ENCODE results near the gene SLC25A1.
"Not testable (repeated sequence)": the region's sequence is repeated elsewhere in the genome, so short reads cannot be mapped to it uniquely, and the experiment has no call there.

The SLC25A1 gene

DNA sequence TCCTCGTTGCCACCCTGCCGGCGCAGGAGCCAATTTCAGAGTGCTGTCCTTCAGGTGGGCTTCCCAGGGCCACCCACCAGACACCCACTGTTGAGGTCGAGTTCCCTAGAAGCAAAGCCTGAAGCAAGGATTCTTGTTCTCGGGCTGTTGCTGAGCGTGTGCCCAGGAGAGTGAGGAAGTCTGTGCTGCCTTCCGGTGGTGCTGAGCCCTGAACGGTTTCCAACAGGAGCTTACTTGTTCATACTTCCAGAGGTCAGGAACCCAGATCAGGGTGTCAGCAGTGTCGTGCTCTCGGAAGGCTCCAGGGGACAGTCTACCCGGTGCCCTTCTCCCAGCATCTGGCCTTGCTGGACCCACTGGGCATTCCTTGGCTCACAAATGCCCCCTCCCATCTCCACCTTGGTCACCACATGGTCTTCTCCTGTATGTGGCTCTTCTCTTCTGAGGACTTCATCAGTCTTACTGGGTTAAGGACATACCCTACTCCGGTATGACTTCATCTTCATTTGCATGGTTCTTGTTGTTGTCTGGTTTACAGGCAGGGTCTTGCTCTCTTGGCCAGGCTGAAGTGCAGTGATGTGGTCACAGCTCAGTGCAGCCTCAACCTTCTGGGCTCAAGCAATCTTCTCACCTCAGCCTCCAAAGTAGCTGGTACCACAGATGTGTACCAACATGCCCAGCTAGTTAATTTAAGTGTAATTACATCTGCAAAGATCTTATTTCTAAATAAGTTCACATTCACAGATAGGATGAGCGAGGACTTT lies 11.2 kb downstream of the SLC25A1 start:
- TF ChIP-seq, protein P1, sequence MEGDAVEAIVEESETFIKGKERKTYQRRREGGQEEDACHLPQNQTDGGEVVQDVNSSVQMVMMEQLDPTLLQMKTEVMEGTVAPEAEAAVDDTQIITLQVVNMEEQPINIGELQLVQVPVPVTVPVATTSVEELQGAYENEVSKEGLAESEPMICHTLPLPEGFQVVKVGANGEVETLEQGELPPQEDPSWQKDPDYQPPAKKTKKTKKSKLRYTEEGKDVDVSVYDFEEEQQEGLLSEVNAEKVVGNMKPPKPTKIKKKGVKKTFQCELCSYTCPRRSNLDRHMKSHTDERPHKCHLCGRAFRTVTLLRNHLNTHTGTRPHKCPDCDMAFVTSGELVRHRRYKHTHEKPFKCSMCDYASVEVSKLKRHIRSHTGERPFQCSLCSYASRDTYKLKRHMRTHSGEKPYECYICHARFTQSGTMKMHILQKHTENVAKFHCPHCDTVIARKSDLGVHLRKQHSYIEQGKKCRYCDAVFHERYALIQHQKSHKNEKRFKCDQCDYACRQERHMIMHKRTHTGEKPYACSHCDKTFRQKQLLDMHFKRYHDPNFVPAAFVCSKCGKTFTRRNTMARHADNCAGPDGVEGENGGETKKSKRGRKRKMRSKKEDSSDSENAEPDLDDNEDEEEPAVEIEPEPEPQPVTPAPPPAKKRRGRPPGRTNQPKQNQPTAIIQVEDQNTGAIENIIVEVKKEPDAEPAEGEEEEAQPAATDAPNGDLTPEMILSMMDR (IDR thresholded peaks at IDR 0.05; ENCODE audit: insufficient read depth, low read depth, low read length, missing control alignments), result no peak
- no peak for DNase-seq (ENCODE audit: low read depth)

DNA sequence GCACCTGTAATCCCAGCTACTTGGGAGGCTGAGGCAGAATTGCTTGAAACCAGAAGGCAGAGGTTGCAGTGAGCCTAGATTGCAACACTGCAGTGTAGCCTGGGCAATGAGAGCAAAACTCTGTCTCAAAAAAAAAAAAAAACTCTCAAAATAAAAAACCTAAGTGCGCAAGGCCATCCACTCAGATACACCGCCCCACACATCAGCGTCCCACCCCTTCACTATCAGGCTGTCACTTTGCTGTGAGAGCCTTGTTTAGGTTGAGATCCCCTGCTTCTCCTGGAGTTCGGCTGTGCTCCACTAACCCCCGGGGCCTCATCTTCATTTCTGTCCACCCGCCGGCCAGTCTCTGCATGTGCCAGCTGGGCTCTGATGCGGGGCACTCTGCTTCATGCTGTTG lies 12.1 kb downstream of the SLC25A1 start:
- no peak for DNase-seq (ENCODE audit: low read depth)
- H3K4me3 ChIP-seq (ENCODE audit: low read depth, low read length), result no peak overlapping the region
- TF ChIP-seq, protein P1 (IDR thresholded peaks at IDR 0.05; ENCODE audit: insufficient read depth, low read depth, low read length, missing control alignments), result no peak

More for the DNA sequence above, 11.2 kb downstream of the SLC25A1 start:
- H3K4me3 ChIP-seq (ENCODE audit: low read depth, low read length), result no peak overlapping the region

DNA sequence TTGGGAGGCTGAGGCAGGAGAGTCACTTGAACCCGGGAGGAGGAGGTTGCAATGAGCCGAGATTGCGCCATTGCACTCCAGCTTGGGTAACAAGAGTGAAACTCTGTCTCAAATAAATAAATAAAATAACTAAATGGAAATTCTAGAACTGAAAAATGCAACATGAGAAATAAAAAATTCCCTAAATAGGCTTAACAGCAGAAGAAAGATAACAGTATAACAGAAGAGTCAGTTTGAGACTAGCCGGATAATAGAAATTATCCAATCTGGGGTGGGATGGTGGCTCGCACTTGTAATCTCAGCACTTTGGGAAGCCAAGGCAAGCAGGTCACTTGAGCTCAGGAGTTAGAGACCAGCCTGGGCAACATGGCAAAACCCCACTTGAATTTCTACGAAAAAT lies 14.1 kb downstream of the SLC25A1 start:
- TF ChIP-seq, protein P1 (IDR thresholded peaks at IDR 0.05; ENCODE audit: insufficient read depth, low read depth, low read length, missing control alignments), result no peak
- no peak overlapping the region for H3K4me3 ChIP-seq (ENCODE audit: low read depth, low read length)
- no peak for DNase-seq (ENCODE audit: low read depth)

DNA sequence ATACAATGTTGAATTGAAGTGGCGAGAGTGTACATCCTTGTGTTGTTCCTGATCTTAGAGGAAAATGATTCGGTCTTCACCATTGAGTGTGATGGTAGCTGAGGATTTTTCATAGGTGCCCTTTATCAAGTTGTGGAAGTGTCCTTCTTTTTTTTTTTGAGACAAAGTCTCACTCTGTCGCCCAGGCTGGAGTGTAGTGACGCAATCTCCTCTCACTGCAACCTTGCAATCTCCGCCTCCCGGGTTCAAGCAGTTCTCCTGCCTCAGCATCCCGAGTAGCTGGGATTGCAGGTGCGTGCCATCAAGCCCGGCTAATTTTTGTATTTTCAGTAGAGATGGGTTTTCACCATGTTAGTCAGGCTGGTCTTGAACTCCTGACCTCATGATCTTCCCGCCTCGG lies 19.9 kb downstream of the SLC25A1 start:
- H3K4me3 ChIP-seq (ENCODE audit: low read depth, low read length); DNase-seq (ENCODE audit: low read depth): not testable (repeated sequence)

DNA sequence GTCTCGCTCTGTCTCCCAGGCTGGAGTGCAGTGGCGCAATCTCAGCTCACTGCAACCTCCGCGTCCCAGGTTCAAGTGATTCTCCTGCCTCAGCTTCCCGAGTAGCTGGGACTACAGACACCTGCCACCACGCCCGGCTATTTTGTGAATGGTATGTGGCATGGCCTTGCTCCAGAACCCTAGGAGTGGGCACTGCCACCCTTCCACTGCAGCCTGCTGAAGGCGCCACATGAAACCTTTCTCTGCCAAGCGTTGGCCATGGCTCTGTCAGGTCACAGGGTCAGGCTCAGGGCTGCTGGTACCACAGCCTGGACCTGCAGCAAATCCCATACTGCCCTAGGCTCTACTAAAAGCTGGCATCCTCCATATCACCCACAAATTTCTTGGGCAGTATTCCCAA lies 22.4 kb downstream of the SLC25A1 start:
- DNase-seq (ENCODE audit: low read depth); H3K4me3 ChIP-seq (ENCODE audit: low read depth, low read length): not testable (repeated sequence)

DNA sequence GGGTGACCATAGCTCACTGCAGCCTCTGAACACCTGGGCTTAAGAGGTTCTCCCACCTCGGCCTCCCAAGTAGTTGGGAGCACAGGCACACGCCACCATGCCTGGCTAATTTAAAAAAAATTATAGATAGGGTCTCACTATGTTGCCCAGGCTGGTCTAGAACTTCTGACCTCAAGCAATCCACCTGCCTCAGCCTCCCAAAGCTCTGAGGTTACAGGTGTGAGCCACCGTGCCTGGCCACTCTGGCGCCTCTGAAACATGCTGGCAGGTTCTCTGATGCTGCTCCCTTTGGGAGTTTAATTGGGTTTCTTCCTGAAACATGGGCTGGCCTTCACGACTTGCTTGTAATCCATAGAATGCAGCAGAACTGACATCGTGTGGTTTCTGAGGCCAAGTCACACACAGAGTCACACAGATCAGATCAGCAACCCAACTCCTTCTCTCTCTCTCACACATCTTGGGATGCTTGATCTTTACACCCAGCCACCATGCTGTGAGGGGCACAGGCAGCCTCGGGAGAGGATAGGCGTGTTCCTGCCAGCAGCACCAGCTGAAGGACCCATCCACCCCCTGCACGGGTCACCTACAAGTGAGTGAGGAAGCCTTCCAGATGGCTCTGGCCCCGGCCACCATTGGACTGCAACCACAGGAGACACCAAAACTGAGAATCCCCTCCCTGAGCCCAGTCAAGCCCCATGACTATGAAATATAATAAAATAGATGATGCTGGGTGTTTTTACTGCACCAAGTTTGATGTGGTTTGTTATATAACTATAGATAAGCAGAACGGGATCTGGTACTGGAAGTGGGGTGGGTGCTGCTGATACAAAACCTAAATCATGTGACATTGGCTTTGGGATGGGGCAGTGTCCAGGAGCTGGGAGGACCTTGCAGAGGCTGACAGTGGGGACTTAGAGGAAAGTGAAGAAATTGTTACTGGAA lies 25.3 kb downstream of the SLC25A1 start:
- no peak for DNase-seq (ENCODE audit: low read depth)
- TF ChIP-seq, protein P1 (IDR thresholded peaks at IDR 0.05; ENCODE audit: insufficient read depth, low read depth, low read length, missing control alignments), result no peak
- H3K4me3 ChIP-seq (ENCODE audit: low read depth, low read length), result no peak overlapping the region

DNA sequence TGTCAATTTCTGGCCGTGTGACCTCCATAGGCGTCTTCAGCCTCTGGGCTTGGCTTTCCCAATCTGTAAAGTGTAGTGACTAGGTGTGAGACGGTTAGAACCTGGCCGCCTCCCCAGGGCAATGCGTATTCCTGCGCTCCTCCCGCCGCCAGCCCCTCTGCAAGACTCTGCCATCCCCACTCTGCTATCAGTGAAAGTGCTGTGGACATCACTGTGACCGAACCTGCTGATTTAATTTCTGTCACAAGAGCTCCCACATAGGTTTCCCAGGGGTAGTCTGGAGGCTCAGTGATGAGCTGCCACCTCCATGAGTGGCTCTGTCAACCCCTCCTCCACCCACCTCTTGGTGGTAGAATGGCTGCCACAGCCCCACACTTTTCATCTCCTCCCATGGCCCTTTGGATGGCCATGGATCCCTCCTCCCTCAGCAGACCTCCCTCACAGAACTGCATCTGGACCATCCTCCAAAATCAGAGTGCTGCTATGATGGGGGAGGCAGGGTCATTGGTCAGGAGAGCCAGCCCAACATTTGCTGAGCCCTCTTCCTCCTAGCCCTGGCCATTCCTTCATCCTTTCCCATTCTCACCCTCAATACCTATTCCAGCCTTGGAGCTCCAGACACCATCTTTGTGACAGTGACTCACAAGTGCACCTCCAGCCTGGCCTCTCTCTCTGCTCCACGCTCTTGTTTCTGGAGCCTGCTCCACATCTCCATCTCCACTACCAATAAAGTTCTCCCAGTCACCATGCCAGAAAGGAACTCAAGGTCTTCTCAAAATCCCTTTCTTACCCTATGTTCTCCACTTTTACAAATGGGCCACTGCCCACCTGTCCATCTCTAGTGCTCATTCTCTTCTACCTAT lies 27.0 kb downstream of the SLC25A1 start:
- H3K4me3 ChIP-seq (ENCODE audit: low read depth, low read length), result no peak overlapping the region
- TF ChIP-seq, protein P1 (IDR thresholded peaks at IDR 0.05; ENCODE audit: insufficient read depth, low read depth, low read length, missing control alignments), result no peak
- no peak for DNase-seq (ENCODE audit: low read depth)
